ENCODE data around the gene LONRF2.

Gene LONRF2

DNA sequence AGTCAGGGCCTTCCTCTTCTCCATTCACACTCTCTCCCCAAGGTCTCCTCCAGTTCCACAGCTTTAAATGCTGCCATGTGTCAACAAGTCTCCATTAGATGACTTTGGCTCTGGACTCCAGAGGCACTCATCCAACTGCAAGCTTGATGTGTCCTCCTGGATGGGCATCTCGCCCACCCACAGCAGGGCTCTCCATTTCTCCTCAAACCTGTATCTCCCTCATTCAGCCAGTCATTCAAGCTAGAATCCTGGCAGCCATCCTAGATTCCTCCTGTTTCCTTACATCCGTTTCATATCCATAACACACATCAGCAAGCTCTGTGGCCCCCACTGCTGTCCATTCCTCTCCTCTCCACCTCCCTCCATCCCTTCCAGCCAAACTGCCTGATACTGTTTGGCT lies 91.5 kb downstream of the LONRF2 start:
- DNase-seq, result no peak

- no peak for DNase-seq
These were observed 93.3 kb downstream of the LONRF2 start for GRCh38 chr2:100228967-100229366.

- DNase-seq, result no peak
These were observed 93.9 kb downstream of the LONRF2 start for GRCh38 chr2:100228415-100228814.

DNA sequence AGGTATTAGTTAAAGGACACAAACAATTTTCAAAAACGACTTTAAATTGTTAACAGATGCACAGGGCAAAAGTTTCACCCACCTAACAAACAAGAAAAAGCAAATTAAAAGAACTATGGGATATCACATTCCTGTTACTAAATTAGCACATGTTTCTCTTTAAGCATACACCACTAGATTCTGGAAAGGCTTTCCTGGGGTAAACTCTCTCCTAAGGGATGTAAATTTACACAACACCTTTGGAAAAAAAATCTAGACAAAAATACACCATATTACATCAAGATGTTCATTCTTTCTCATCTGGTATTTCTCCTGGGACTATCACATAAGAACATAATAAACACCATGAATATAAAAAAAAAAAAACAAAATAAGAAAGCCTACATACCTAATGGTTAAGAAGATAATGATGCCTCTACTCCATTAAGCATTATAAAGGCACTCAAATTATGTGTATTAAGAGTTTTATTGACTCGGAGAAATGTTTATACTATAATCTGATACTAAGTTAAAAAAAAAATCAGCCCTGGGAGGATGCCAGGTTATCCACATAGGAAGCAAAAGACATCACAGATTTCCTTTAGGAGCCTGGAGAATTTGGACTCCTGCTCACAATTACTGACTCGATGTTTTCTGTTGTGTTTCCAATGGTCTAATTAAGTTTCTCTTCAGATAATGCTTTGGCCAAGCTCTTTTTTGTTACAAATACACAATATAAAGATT lies 97.2 kb downstream of the LONRF2 start:
- DNase-seq, result no peak

DNA sequence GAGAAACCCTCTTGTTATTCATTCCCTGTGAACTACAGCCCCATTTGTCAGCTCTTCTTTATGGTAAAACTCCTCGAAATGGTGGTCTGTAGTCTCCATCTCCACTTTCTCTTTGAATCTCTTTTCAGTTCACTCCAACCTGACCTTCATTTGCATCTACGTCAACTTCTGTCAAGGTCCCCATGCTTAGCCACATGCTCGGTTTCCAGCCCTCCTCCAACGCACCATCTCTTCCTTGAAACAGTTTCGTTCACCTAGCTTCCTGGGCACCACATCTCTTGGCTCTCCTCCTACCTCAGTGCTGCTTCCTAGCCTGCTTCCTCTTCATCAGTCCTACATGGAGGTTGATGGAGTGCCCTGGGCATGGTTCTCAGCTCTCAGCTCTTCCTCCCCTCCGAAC lies 98.8 kb downstream of the LONRF2 start:
- no peak for DNase-seq
